ENCODE measurements around the gene CELSR2.

- TF ChIP-seq CTCF (IDR thresholded peaks at IDR 0.05), result no peak
- no peak for TF ChIP-seq POLR2A (IDR thresholded peaks at IDR 0.05)
These were observed 8.5 kb downstream of the CELSR2 start for GRCh38 chr1:109257682-109258421.

Data from esophagus squamous epithelium (tissue), 4 donors.